HG03460 (cell line): ENCODE data around the gene PINK1.
"Not testable (repeated sequence)": the region's sequence is repeated elsewhere in the genome, so short reads cannot be mapped to it uniquely, and the experiment has no call there.

Experiments used
- ATAC-seq: cut with Tn5 transposase; IDR thresholded peaks from one replicate; pipeline ENCODE4 v1.9.1; 2021; ENCODE audit not compliant: unreplicated experiment

PINK1 gene

DNA sequence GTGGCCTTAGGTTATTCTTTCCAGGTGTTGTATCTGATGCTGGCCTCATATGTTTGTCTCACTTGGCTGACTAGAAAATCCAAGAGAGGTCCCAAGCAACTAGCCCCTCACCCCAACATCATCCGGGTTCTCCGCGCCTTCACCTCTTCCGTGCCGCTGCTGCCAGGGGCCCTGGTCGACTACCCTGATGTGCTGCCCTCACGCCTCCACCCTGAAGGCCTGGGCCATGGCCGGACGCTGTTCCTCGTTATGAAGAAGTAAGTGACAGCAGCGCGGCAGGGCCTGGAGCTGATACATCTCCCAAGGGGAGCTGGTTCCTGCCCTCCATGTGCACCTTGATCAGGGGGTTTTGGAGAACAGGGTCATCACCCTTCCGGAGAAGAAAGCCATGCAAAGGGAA, 11.2 kb downstream of the PINK1 start:
- ATAC-seq: no peak

- ATAC-seq: no peak
These were observed 12.2 kb downstream of the PINK1 start for GRCh38 chr1:20645414-20645813.

DNA sequence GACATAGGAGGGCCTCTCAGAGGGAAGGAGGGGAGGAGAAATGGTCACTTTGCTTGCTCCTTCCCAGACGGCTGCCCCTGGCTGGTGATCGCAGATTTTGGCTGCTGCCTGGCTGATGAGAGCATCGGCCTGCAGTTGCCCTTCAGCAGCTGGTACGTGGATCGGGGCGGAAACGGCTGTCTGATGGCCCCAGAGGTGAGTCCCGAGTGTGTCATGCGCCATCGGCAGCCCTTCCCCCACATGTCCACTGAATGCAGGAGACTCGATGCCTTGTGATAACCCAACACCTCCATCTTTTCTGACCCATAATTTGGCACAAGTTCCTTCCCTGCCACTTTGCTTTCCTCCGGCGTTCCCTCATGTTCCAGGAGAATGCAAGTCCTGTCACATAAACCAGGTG, 15.2 kb downstream of the PINK1 start:
- ATAC-seq: no peak

DNA sequence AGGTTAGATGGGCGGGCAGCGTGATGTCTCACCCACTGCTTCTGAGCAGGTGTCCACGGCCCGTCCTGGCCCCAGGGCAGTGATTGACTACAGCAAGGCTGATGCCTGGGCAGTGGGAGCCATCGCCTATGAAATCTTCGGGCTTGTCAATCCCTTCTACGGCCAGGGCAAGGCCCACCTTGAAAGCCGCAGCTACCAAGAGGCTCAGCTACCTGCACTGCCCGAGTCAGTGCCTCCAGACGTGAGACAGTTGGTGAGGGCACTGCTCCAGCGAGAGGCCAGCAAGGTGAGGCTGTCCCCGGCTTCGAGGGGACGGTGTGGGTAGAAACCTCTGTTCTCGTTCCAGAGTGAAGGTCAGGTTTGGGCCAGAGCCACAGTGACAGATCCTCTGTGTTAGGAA, 15.7 kb downstream of the PINK1 start:
- ATAC-seq: no peak

- no peak for ATAC-seq
These were observed 19.0 kb downstream of the PINK1 start for GRCh38 chr1:20652300-20652699.

- no peak for ATAC-seq
These were observed 20.9 kb downstream of the PINK1 start for GRCh38 chr1:20654104-20654690.

DNA sequence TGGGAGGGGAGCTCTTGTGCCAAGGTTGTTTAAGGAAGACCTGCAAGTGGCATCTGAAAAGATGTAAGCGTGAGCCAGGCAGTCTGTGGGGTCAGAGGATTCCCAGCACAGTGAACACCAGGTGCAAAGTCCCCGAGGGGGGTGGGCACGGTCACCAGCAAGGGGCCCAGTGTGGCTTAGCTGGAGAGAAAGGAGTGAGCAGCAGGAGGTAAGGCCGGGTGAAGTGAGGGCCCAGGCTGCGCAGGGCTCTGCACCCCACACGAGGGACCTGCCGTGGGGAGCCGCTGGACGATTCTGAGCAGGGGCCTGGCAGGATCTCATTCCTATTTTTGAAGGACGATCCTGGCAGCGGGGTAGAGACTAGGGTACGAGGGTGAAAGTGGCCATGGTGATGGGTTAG, 23.8 kb downstream of the PINK1 start:
- ATAC-seq: no peak

DNA sequence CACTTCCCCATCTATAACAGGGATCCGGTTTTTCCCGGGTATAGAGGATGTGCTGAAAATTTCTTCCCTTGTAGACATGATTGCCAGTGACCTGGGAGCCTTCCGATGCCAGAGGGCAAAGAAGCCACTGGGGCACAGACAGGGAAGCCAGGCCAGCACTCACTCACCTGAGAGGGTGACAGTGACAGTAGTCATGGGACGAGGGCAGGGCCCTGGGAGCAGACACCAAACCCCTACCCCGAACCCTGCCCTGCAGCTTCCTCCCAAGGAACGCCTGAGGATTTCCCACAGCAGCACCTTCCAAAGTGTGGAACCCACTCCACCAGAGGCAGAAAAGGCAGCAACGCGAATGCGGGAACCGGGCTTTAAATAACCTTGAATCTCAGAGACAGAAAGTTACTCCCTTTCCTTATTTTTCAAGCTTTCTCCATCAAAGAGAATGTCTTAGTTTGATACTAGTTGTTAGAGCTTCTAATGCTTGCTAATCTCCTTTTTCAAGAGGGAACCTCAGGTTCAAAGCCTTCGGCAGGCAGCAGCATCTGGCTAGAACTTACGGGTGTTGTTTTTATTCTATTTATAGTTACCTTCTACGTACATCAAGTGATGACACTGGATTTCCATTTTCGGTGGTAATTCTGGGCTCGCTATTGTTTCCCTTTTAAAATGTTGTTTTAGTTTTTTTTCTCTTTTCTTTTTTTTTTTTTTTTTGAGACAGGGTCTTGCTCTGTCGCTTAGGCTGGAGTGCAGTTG, 25.1 kb downstream of the PINK1 start:
- no peak for ATAC-seq

DNA sequence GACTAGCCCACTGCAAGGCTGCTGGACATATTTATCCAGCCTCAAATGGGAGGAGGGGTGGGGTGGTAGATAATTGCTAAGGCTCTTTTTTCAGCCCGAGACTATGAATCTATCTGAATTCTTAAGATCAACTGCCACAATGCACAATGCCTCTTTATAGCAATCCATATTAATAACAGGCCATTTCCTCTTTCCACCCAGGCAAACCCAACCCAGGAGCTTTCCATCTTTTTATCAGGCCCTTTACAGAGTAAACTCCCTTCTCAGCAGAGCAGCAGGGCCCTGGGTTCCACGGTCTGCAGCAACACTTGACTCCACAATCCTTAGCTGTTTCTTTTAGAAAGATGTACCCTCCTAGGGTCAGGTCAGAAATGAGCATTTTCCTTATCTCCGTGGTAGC, 27.1 kb downstream of the PINK1 start:
- no peak for ATAC-seq

GRCh38 chr1:20660847-20661206, 27.6 kb downstream of the PINK1 start:
- peak; percentile 1 for ATAC-seq

DNA sequence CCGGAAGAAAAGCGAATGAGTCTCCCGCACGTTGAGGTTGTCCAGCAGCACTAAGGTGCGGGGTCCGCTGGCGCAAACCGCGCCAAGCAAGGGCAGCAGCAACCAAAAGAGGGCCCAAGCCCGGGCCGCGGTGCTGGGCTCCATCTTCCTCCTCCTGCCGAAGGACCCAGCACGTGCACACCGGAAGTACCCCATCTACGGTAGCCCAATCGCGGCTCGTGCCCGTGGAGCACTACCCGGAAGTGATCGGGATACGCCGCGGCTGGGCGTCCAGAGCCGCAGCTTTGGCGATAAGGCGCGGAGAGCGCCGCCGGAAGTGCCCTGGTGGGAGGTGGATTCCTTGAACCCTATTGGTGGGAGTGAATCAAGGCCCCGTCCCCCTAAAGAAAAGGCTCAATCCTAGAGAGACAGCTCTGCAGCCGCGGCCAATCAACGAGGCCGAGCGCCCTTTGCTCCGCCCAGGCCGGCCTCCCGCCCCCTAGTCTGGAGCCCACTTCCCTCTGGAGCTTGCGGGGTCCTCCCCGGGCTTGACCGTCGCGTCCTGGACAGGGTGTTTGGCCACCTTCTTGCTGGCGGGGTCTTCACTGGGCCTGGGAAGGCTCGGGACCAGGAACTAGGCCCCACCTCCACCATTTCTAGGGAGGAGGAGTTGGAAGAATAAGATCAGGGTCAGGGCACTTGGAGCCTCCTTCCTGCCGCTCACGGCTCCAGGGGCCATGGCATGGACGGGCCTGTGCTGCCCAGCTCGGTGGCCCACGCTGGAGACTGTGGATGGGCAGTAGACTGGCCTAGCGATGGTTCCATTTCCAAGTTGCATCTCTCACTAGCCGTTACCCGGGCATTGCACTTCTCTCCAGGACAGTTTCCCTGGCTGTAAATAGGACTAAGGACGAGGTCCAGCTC, 28.2 kb downstream of the PINK1 start, which contains the start of gene DDOST:
TSS of gene DDOST (minus strand) at position 163 of the 903 bp plus-strand sequence. CDS start at position 144, 19 bp downstream.
- peak; percentile 97 for ATAC-seq

- ATAC-seq: no peak
These were observed 28.8 kb downstream of the PINK1 start for GRCh38 chr1:20662110-20662475.

GRCh38 chr1:20663365-20663764, 30.1 kb downstream of the PINK1 start:
- no peak for ATAC-seq

GRCh38 chr1:20663969-20664715, 30.9 kb downstream of the PINK1 start:
- no peak for ATAC-seq

DNA sequence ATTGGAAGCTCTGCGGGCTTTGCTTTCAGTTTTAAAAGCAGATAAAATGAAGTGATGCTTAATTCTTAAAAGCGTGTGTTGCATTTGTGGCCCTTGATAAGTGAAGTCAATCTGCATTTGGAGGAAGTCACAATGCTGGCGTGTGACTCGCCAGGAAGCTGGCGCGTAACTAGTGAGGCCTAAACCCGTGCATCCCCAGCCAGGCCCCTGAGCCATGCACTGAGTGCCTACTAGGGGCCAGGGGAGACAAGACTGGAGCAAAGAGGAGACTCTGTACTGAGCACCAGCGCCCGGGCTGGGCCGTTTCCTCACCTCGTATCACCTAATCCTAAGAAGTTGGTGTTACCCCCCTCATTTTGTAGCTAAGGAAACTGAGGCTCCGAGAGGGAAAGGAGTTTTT, 32.5 kb downstream of the PINK1 start:
- ATAC-seq: no peak

DNA sequence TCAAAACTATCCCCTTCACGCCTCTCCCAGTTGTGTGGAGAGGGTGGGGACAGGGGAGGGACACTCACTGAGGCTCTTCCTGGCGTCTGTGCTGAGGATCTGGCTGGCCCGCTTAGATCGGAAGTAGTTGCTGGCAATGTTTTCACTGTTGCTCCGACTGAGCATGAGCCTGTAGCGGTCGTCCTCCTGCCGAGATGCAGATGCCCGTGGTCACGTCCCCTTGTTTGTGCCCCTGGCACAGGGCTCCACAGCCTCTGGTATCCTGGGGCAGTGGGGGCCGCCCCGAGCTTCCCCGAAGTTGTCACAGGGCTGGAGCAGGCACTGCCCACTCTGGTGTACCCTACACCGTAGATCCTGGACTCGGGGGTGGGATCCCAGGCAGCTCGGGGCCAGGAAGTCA, 32.9 kb downstream of the PINK1 start:
- no peak for ATAC-seq

DNA sequence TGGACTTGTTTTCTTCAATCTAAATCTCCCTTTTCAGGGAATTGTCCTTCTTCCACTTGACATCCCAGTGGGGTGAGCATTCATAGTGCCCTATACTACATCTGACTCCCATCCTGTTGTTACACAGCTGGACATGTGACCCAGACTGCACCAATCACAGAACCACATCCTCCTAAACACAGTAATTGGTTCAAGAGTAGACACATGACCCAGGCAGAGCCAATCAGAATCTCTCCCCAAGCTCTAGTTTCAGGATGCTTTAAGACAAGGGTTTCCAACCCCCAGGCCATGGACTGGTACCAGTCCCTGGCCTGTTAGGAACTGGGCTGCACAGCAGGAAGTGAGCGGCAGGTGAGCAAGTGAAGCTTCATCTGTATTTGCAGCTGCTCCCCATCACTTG, 33.5 kb downstream of the PINK1 start:
- no peak for ATAC-seq

GRCh38 chr1:20668581-20668980, 35.3 kb downstream of the PINK1 start:
- ATAC-seq: no peak

DNA sequence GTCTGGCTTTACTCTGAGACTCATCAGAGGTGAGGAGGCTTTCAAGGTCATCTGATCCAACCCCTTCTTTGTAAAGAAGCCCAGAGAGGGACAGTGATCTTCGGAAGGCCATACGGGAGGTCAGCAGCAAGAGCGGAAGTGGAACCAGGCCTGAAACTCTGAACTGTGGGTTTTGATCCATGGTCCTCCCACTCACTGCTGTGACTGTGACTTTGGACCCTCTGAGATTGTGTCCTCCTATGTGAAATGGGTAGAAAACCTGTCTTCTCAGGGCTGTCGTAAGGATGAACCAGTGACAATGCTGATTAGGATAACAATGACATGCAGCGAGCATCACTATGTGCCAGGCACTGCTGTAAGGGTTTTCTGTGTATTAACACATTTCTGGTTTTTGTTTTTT, 37.7 kb downstream of the PINK1 start:
- no peak for ATAC-seq

GRCh38 chr1:20672265-20672632, 39.0 kb downstream of the PINK1 start:
- ATAC-seq: no peak

- ATAC-seq: not testable (repeated sequence)
These were observed 40.4 kb downstream of the PINK1 start for GRCh38 chr1:20673626-20674025.
